SIG-M5 (cell line): ENCODE measurements around the gene SNED1.
"Not testable (repeated sequence)": the region's sequence is repeated elsewhere in the genome, so short reads cannot be mapped to it uniquely, and the experiment has no call there.

Experiments used
- DNase-seq: peaks from one replicate; lab custom pipeline; 2025; lab: John Stamatoyannopoulos, UW

The SNED1 gene

DNA sequence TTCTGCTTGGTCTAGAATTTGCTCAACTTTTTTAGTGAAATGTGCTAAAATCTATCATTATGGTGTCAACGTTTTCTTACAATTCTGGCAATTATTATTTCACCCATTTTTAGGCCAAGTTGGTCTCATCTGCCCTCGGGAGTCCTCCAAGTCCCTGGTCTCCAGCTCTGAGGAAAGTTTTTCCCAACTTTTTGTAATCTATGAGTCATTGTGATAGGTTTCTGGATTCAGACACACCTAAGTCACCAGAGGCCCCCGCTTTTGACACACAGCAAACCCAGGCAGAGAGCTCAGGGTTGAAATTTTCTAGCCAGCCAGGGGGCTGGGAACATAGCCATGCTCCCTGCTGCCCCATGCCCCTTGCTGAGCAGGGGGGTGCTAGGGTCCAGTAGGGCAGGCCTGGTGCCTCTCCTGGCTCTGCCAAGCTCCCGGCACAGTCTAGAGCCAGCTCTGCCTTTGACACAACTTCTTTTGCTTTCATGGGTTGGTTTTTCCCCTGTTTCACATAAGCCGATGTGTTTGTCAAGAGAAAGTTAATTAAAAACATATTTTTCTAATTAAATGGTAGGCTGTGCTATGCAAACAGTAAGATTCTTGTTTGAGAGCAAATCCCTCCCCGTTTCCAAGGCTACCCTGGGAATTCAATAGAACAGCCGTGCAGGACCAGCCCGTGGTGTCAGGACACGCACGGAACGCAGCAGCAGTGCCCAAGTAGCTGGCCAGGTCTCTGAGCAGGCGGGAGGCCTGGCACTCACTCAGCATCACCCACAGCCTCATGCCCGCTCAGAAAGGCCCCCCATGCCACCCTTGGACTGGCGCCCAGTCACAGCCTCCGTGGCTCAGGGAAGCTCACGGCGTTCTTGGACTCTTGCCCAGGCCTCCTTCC is 25.5 kb upstream of the SNED1 start:
- no peak for DNase-seq

DNA sequence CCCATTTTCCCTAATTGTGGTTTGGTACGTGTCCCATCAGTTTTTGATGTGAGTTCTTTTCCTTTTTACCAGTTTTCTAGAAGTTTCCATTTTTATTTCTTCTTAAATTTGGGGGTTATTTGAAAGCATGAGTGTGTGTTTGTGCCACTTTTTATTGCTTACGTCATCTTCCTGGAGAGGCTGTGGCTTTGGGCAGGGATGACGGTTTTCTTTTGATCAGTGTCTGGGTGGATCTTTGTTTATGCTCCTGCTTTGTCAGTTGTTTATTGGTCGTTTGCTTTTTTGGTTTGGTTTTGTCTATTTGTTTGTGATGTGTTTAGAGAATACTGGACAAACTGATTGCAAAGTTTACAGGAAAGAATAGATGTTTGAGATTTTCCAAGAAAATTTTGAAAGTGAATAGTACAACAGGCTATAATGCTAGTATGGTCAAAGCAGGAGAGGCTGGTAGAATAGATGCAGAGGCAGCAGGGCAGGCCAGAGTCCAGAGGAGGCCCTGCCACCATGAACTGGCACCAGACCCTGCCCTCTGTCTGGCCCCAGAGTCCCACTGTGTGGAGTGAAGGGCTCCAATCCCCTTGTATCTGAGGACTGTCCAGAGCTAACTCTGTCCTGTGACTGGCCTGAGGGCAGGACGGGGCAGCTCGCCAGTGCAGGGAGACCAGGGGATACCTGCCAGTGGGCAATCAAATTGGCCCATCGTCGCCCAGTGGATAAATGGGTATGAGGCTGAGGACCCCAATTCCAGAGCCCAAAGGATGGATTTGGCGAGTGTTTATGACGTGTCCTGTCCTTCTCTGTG is 23.4 kb upstream of the SNED1 start:
- DNase-seq, result no peak

DNA sequence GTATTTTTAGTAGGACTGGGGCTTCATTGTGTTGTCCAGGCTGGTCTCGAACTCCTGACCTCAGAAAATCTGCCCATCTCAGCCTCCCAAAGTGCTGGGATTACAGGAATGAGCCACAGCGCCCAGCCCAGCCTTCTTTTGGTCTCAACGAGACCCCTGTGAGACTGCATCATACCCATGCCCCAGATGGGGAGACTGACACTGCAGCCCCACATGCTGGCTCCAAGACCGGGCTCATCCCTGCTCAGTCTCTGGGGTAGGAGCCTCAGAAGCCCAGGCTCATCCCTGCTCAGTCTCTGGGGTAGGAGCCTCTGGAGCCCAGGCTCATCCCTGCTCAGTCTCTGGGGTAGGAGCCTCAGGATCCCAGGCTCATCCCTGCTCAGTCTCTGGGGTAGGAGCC is 22.5 kb upstream of the SNED1 start:
- DNase-seq, result not testable (repeated sequence)

DNA sequence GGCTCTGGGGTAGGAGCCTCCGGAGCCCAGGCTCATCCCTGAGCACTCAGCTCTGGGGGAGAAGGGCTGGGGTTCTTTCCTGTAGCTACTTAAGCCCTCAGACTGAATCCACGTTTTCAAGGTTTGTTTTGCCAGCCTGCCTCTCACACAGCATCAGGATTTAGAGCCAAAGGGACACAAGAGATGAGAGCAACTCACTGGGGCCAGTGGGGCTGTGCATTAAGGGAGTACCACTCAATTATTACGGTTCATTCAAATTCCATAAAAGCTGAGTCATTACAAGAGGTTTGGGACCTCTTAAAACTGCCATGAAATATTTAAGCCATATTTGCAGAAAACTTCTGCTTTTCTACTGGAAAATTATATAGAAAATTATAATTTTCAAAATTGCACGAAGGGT is 17.1 kb upstream of the SNED1 start:
- no peak for DNase-seq

DNA sequence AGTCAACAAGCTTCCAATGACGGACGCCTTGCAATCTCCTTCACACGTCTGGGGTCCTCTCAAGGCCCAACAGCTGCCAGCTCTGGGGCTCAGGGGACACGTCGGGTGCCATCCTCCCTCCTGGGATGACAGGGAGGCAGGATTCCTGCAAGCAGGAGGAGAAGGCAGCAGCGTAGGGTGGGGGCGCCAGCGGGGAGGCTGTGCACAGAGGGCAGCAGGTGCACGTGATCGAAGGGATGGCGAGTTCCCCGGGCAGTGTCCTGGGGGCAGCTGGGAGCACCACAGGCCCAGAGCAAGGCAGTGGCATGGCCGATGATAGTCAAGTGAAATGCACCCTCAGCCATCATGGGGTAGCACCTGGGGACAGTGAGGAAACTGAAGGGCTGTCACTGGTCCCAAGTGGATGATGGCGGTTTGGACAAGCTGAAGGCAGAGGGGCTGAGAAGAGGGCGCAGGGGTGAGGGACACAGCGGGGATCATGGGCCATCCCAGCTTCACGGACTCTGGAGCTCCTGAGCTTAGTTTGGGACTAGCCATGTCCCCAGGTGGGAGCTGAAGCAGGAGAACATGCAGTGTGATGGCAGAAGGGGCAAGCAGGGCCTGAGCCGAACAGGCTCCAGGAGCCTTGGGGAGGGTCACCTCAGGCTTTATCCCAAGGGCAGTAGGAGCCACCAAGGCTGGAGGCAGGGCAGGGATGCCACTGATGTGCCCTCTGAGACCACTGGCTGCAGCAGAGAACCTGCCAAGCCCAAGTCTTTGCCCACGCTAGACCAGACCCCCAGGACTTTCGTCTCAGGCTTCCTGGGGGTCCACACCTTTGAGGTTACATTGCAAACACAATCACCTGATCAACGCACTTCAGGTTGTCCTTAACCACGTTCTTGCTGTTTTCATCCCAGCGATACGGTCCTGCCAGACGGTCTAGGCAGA is 16.3 kb upstream of the SNED1 start:
- no peak for DNase-seq

DNA sequence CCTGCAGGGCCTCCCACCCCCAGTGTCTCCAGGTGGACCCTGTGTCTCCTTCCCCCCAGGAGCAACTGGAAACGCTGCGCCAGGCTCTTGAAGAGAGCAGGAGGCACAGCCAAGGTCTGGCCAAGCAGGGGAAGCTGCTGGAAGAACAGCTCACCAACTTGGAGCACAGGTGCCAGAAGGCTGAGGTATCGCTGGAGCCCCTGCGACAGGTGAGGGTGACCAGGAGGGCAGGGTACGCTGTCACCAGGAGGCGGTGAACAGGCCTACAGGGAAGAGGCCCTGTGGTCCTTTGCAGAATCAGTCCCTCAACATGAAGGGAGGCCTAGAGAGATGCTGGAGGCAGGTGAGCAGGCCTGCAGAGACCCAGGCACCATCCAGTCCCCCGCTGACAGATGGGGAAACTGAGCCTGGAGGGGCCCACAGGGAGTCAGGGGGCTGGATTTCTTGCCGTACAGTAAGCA is 15.6 kb upstream of the SNED1 start:
- no peak for DNase-seq

DNA sequence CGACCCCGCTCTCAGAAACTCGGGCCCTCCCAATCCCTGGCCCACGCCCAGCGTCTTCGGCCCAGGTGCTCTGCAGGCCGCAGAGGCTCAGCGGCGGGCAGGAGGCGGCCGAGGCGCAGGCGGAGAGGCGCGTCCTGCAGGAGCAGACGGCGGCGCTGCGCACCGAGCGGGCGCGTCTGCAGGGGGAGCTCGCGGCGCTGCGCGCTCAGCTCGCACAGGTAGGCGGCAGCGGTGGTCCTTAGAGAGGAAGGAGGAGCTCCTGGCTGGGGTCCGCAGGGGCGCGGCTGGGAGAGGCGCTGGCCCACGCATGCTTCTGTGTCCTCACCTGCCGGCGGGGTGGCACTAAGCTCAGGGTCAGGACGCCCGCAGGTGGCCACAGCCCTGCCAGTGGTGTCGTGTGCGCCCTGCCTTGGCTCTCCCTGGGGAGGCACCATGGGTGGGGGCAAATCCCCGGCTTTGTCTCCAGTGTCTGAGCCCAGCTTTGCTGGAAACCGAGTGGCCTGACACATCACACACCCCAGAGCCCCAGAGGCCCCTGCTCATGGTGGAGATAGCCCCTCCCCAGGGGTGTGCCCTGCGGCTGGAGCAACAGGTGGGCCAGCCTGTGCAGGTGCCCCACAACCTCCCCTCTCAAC is 14.9 kb upstream of the SNED1 start:
- no peak for DNase-seq

DNA sequence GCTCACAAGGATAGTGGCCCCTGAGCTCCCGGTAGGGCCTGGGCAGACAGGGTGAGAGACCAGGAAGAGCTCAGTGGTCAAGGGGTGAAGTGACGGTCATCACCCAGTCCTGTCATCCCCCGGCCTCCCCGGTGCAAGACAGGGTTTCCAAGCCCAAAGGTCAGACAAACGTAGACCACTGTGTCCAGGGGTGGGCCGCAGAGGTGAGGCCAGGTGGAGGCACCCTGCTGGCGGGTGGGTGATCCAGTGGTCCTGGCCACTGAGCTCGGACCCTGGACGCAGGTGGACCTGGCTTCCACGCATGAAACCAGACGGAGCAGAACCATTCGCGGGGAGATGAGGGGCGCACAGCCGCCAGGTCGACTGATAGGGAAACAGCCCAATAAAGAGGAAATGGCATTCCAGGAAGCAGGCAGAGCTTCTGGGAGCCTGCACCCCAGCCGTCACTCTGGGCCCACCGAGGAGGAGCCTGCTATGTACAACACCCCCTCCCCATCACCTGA is 14.4 kb upstream of the SNED1 start:
- DNase-seq, result no peak

DNA sequence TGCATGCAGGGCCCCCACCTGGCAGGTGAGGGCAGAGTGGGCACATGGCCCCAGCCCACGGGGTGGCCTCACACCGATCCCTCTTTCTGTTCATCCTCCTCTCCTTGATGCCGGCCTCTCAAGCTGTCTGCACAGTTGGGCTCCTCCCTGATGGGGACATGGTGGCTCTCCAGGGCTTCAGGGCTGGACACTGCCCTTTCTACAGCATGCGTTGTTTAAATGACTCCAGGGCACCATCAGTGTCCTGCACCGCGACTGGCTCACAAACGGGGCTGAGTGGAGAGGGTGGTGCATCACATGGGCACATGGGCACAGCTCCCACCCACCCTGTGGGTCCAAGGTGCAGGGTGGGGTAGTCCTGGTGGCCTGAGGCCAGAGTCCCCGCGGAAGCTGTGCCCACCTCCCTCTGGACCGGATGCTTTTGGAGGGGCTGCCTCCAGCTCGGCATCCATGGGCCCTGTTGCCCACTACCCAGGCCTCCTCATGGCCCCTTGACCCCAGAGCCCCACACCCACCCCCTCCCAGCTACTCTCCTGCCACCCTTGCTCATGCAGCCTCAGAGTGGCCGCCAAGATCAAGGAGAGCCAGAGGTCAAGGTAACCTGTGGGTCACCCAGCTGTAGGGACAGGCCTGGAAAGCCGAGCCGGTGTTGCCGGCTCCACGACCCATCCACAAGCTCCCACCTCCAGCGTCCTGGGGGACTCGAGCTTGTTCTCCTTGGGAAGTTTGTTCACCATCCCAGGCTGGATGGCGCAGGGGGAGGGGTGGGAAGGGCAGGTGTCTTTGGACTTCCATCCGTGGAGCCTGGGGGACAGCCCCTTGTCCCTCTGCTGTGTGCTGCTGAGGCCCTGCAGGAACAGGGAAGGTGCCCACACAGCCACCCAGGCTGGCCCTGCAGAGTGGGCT is 12.3 kb upstream of the SNED1 start:
- no peak for DNase-seq

DNA sequence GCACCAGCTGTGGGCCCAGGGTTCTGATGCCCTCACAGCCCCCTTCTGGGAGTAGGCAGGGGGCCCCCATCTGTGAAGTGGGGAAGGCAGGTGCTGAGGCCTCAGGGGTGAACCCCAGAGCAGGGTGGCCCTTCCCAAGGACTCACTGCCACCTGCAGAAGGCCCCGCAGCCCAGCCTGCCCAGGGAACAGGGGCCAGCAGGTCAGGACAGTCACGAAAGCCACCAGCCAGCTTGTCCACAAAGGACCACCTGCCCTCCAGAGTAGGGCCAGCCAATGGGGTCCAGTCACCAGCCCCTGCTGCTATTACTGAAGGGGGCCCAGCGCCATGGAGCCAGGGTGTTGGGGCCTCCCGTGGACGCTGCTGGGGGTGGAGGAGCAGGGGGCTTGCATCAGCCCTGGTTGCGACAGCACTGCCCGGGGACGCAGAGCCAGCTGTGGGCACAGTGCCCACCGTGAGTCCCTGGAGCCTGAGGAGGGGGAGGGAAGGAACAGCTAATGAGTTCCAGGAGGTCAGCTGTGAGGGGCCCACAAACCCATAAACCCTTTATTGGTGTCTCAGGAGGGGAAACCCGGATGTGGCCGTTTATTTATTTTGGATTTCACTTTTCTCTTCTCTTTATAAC is 11.5 kb upstream of the SNED1 start:
- DNase-seq, result no peak

DNA sequence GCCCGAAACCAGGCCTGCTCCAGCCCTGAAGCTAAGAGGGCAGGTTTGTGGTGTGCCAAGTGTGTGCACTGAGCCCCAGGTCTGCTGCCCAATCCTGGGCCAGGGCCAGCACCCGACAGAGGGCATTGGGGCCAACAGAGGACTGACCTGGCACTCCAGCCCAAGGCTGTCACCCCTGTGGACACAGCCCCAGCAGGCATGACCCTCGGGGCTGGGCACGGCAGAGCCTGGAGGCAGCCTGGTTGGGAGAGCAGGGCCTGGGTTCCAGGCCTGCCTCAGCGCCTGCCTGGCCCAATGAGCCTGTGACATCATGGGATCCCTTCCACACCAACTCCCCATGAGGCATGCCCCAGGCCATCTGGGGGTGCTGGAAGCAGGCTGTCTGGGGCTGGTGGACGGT is 10.8 kb upstream of the SNED1 start:
- DNase-seq, result no peak

DNA sequence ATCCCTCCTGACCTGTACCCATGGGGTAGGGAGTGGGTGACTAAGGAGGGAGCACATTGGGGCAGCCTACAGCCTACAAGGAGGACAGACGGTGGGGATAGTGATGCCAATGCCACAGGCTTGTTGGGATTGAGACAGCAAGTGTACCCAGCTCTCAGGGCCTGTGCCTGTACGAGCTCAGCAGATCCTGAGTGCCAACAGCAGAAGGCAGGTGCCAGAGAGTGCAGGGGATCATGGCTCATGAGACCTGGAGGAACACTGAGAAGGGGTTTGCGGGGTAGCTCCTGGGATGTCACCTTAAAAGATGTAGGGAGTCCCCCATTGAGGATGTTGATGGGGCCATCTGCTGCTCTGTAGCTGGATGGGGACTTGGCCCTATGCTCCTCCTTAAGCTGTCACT is 10.3 kb upstream of the SNED1 start:
- DNase-seq, result no peak

DNA sequence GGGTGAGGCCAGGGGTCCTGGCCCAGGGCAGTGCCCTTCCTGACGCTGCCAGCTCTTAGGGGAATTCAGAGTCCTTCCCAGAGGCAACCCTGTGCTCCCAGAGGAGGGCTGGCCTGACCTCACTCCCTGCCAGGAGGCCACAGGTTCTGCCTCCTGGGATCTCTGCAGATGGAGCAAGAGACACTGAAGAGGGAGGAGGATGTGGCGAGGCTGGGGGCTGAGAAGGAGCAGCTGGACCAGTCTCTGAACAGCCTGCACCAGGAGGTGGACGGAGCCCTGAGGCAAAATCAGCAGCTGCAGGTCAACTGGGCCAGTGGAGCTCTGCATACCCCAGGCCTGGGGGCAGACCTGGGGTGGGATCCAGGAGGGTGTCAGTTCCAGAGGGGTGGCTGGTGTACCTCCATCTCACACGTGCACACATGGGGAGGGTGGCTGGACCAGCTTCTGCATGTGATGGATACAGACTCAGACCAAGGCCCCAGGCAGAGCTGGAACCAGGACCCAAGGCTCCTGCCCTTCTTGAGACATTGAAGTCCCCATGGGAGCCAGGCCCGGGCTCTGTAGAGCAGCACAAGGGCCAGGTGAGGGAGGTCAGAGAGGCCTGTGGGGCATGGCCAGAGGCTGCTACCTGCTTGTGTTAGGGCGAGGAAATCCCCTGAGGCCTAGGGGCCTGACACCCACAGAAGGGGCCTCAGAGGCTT is 9.7 kb upstream of the SNED1 start:
- DNase-seq, result no peak

DNA sequence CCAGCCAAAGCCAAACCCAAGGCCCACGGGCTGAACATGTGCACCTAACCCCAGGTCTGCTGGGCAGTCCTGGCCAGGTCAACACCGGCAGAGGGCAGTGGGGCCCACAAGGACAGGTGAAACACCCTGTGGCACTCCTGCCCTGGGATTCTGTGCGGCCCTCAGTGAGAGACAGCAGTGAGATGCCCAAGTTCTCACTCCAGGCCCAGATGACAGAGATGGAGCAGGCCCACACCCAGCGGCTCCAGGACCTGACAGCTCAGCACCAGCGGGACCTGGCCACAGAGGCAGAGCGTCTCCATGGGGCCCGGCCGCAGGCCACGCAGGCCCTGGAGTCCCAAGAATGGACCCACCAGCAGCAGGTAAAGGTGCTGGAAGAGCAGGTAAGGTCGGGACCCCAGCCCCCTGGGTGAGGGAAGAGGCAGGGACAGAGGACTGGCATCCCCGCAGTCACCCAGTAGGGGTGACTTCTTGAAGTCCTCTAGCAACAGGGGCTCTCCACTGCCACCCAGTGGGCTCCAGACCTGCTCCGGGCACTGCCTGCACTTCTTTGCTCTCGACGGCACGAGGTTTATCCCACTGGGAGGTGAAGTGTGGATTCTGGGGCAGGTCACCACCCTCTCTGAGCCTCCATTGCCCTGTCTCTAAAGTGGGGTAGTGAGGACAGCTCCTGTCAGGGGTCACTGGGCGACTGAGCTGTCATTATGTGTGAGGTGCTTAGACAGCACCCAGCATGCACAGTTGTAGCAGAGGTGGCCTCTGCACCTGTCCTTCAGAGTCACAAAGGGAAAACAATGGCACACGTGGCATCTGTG is 8.8 kb upstream of the SNED1 start:
- no peak for DNase-seq

DNA sequence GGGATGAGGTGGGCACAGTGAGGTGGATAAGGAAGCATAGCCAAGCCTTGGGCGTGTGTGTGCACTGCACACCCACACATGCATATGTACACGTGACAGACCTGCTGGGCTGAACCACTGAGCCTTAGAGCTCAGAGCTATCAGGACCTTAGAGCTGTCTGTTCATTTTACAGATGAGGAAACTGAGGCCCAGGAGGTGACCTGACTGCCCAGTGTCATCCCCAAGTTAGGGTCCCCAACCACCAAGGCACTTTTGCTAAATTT is 8.2 kb upstream of the SNED1 start:
- DNase-seq, result no peak

DNA sequence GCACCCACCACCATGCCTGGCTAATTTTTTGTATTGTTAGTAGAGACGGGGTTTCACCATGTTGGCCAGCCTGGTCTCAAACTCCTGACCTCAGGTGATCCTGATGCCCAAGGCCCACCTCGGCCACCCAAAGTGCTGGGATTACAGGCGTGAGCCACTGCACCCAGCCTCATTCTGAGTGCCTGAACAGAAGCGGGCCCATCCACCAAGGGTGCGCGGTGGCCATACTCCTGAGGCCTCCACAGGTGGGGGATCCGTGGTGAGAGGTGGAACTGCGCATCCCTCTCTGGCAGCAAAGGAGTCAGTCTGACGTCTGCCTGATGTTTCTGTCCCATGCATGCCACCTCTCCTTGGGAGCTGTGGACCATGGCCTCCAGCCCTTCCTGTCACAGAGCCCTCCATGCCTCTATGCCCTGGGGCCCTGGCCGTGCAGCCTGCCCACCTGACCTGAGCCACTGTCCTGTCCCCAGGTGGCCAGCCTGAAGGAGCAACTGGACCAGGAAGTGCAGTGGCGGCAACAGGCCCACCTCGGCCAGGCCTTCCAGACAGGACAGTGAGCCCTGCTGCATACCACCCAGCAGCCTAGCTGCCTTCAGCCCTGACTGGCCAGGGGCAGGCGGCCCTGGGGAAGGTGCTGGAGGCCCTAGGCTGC is 7.6 kb upstream of the SNED1 start:
- DNase-seq, result no peak

DNA sequence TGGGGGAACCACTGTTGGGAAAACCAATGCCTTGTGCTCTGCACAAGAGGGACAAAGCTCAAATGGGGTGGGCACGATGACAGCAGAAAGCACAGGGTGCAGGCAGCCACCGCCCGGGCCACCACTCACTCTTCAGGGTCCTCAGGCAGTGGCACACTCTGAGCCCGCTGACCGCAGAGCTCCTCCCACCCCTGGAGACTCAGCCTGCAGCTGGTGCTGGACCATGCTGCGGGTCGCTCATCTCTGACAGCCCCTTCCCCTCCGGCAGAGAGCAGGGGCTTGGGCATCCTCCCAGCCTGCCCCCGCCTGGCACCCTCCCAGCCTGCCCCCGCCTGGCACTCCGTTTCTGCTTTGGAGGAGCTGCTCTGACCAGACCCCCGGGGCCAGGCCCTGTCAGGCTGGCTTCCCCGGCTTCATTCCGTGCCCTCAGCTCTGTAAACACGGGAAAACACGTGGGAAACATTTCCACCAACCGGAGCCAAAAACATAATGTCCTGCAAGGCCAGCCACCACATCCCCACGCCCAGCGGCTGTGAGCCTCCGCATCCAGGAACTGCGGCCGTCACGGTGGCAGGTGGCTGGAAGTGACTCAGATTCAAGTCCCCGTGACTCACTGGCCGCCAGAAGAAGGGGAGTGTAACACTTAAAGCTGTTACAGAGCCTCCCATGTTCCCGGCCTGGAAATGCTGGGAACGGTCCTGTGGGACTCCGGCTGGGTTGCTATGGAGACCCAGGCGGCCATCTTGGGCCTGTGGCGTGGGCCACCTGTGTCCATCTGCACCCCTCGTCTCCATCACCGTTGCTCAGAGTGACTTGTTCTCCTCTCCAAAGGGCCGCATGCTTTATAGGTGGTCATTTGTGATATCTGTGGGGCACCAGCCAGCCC is 6.8 kb upstream of the SNED1 start:
- DNase-seq, result no peak
